Fibroblast of lung (primary cell): ENCODE results near the gene CDH19.

ENCODE experiments used
- CTCF ChIP-seq, 2 donors: IDR thresholded peaks in 1 of 2; conservative IDR thresholded peaks in 1 of 2; 1 replicate in 1 of 2; 2 replicates in 1 of 2; pipeline ENCODE4 v1.5.1; 2011 to 2012; ENCODE audit warnings: low read length in 2 of 2, control low read depth in 1 of 2, inconsistent platforms in 1 of 2, low read depth in 1 of 2, mild to moderate bottlenecking in 1 of 2
- EZH2 ChIP-seq: IDR thresholded peaks from 2 replicates; pipeline ENCODE4 v1.5.1; 2012; ENCODE audit warnings: low read length, control low read depth, mild to moderate bottlenecking; ENCODE audit errors: missing control alignments

- no peak for TF ChIP-seq EZH2
- TF ChIP-seq CTCF (conservative IDR thresholded peaks at IDR 0.05 in 1 of 2, IDR thresholded peaks at IDR 0.05 in 1 of 2; ENCODE audit: low read depth in 1 of 2, low read length in 2 of 2), result no peak
These were observed 16.5 kb downstream of the CDH19 start for GRCh38 chr18:66587430-66587829.
